GM19468 (cell line): ENCODE data around the gene KLHL18.
"Not testable (repeated sequence)": the region's sequence is repeated elsewhere in the genome, so short reads cannot be mapped to it uniquely, and the experiment has no call there.

ENCODE experiments used
- ATAC-seq: cut with Tn5 transposase; IDR thresholded peaks from one replicate; pipeline ENCODE4 v1.9.1; 2021; ENCODE audit warnings: mild to moderate bottlenecking, moderate library complexity, moderate number of reproducible peaks; ENCODE audit not compliant: unreplicated experiment; ENCODE audit errors: extremely low read depth

The KLHL18 gene

DNA sequence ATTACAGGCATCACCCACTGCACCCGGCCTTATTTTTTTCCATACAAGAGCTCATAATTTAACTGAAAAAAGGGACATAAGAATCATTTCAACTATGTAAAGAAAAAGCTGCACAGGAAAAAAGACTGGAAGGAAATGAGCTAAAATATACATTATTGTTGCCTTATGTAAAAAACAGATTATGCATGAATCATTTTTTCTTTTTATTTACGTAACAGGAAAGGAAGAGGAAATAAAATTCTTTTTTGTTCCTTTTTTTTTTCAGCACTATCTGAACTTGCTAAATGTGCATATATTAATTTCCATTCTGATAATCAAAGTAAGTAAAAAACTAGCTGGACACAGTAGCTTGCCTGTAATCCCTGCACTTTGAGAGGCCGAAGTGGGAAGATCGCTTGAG lies 12.2 kb upstream of the KLHL18 start:
- ATAC-seq, result no peak

DNA sequence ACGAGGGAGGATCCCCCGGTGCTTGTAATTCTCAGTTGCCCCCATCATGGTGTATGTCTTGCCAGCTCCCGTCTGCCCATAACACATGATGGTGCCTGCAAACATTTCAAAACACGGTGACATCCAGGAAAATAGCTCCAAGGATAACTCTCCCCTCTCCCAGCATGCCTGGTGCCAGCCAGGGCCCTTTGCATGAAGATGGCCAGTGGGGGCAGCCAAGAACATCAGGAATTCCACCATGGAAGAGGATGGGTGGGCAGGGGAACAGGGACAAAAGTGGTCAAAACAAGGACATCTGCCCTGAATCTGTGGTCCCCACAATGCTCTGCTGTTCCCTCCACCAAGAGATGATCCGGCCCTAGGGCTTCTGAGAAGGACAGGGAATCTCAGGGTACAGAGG lies 9.2 kb upstream of the KLHL18 start:
- ATAC-seq, result no peak

DNA sequence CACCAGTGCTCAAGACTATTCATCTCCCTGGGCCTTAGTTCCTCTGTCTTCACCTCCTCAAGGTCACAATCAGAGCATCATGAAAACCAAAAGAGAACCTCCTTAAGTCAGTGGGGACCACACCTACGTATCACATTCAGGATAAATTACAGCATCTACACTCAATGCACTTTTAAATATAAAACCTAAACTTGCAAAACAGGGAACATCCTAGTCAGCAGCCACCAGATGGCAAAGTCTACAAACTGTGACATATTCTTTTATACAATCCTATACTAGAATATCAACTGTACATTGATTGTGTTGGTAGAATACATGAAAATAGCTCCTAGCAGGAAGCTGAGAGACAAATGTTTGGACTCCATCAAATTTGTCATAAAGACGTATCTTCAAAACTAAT lies 8.1 kb upstream of the KLHL18 start:
- ATAC-seq, result no peak

DNA sequence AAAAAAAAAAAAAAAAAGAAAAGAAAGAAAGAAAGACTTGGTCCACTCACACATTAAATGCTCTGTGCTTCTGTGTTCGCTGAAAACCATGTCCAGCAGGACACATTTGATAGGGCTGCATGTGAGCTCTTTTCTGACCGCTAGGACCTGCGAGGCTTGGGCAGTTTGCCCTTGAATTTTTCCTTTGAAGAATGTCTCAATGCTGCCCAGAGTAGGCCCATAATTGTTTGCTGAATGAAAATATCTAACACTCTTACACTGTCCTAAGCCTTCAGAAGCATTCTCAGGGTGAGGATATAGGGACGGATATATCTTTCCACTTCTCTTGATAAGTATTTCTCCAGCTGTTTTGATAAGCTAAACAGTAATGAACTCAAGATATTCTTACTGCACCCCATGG lies 6.2 kb upstream of the KLHL18 start:
- no peak for ATAC-seq

DNA sequence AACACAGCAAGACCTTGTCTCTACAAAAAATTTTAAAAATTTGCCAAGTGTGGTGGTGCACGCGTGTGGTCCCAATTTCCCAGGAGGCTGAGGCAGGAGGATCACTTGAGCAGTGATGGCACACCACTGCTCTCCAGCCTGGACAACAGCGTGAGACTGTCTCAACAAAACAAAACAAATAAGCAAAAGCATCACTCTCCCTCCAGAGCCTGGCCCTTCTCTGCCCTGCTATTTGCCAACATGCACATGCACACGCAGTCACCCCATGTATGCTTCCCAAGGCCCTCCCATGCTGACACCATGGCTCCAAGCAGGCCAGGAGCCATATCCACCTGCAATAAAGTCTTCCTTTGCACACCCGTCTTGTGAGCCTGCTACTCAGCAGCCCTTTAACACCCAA lies 2.2 kb upstream of the KLHL18 start:
- no peak for ATAC-seq

DNA sequence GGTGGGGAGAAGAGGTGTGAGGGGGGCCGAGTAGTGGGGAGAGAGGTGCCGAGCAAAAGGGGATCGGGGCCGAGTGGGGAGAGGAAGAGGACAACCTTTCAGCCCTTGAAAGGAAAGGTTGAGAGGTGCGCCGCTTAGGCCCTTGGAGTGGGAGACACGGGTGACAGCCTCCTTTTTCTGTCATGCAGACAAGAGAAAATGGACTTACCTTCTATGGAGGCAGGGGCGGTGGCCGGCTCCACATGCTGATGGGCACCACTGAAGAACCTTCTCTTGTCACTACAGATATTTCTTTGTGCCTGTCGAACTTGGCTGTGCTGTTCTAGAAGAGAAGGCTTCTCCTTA lies 421 bp downstream of the KLHL18 start:
- ATAC-seq, result no peak

DNA sequence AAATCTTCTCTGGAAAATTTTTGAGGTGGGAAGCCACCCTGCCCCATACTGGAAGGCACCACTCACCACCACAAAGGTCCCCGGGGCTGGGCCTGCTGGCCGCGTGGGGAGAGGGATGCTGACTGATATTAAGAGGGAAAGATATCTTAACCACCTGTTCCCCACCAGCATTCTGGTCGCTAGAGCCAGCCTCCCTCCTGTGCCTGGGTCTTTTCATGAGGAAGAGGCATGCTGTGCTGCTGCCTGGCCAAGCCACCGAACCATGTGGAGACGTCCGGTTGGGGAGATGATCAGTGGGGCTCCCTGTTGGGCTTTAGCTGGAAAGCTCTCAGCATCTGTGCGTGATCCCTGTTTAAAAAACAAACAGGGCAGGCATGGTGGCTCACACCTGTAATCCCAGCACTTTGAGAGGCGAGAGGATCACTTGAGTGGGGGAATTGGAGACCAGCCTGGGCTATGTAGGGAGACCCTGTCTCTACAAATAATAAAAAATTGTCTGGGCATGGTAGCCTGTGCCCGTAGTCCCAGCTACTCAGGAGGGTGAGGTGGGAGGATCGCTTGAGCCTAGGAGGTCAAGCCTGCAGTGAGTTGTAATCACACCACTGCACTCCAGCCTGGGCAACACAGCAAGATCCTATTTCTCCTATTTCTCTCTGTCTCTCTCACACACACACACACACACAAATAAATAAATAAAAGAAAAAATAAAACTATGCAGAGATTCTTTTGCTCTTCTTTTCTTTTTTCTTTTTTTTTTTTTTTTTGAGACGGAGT lies 1.0 kb downstream of the KLHL18 start:
- no peak for ATAC-seq

DNA sequence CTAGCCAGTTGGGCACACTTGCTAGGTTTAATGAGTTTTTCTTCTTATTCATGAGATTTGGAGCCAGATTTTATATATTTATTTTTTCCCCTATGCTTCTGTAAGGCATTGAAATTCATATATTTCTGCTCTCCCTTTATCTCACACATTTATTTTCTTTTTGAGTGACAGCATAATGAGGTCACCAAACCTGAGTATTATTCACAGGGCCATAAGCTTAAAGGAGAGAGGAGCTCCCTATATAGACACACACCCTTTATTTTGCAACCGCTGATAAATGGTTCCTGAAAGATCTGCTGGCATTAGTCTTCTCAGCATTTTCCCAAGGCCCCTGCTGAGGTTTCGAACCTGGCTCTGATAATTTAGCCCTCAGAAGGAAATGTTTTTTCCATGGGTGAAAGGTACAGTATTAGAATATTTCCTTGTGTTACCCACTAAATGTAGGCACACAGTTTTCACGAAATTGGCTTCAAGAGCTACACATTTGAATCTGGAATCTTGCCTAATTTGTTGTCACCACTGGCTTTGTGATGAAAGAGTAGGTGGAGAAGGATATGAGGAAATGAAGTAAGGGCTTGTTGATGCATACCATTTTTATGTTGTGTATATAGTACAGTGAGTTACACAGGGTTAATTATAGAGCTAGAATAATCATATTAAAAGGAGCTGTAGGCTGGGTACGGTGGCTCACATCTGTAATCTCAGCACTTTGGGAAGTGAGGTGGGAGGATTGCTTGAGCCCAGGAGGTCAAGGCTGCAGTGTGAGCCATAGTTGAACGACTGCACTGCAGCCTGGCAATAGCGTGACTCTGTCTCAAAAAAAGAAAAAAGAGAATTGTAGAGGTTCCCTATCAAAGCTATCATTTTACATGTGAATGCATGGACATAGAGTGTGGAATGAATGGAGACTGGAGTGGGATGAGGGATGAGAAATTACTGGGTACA lies 6.5 kb downstream of the KLHL18 start:
- no peak for ATAC-seq

DNA sequence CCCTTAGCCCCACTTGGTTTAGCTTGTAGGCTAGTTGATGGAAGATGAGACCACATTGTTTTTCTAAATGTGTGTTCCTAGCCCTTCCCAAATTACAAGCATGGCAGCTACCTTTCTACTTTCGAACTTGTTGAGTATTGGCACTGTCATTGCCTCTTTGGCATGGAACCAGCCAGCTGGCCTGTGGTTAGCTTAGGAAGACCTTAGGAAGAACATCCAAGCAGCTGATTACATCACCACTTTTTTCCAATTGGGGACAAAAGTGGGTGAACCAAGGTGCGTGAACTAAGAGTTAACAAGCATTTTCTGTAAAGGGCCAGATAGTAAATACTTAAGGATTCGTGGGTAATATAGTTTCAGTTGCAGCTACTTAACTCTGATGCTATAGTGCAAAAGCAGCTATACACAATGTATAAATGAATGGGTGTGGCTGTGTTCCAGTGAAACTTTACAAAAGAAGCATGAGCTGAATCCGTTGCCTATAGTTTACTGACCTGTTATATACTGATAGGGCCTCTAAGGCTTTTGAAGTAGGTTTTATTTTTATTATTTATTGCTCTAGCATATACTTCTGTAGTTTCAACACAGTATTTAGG lies 8.5 kb downstream of the KLHL18 start:
- no peak for ATAC-seq

DNA sequence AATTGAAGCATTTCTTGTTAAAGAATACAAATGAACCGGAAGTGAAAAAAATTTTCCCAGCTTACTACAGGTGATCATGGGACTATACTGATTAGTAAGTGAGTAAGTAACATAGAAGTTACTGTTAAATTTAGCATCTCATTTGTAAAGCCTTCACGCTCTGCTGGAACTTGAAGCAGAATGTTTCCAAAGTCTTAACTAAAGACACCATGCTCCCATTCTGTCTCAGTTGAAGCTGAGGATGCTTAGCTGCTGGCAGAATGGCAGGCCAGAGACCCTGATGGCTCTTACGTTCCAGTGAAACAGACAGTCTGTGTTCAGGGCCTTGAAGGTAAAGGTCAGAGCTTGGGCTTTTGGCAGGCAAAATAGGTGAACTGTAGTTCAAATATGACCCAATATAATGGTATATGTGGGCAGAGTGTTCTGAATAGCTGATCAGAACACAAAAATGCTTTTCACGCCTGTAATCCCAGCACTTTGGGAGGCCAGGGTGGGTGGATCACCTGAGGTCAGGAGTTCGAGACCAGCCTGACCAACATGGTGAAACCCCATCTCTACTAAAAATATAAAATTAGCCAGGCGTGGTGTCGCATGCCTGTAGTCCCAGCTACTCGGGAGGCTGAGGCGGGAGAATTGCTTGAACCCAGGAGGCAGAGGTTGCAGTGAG lies 9.1 kb downstream of the KLHL18 start:
- ATAC-seq, result not testable (repeated sequence)

DNA sequence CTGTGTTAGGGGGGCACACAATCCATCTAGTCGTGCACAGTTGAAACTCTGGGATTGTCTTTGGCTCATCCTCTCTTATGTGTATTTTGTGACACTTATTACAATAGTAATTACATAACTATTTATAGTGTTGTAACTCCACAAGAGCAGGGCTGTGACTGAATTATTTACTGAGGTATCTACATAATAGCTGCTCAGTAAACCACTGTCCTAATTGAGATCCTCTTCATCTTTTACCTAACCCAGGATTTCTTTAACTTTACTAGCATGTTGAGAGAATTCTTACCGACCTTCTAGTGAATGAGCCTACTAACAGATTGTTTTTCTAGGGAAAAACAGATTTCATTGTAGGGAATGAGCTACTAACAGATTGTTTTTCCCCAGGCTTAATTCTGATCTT lies 11.1 kb downstream of the KLHL18 start:
- ATAC-seq, result no peak

DNA sequence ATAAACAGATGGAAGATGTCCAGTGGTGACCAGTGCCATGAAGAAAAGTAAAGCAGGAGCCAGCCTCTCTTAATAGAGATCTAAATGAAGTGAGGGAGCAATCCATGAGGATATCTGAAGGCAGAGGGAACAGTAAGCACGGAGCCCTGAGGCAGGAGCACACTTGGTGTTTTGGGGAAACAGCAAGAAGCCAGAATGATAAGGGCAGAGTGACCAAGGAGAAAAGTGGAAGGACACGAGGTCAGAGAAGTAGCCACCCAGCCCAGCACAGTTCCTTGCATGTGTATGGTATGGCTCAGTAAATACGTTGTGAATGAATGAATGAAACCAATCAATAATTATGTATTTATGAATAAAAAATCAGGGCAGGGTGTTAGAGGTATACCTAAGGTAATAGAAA lies 11.6 kb downstream of the KLHL18 start:
- no peak for ATAC-seq

DNA sequence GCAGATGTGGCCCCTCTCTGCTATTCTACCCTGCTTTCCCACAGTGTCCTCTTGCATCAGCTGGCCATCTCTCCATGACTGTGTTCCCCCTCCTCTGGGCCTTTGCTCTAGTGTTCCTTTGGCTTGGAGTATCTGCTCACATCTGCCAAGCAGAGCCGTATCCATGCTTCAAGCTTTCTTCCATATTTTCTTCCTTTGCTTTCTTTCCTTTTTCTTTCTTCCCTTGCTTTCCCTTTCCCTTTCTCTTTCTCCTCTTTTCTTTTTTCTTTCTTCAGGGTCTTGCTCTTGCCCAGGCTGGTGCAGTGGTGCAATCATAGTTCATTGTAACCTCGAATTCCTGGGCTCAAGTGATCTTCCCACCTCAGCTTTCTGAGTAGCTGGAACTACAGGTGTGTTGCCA lies 12.6 kb downstream of the KLHL18 start:
- no peak for ATAC-seq

DNA sequence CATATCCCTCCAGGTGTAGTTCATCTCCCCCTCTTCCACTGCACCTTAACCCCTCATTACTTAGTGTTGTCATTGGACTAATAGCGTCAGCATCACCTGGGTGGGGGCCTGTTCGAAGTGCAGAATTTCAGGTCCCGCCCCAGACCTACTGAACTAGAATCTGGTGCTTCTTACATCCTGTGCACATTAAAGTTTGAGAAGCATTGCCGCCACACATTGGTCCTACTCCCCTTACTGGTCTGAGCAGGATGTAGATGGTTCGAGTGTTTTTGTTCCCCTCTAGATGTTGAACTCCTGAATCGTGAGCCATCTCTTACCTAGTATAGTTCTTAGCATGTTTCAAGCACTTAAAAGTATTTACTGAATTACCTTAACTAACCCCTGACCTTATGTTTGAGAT lies 13.2 kb downstream of the KLHL18 start:
- no peak for ATAC-seq

DNA sequence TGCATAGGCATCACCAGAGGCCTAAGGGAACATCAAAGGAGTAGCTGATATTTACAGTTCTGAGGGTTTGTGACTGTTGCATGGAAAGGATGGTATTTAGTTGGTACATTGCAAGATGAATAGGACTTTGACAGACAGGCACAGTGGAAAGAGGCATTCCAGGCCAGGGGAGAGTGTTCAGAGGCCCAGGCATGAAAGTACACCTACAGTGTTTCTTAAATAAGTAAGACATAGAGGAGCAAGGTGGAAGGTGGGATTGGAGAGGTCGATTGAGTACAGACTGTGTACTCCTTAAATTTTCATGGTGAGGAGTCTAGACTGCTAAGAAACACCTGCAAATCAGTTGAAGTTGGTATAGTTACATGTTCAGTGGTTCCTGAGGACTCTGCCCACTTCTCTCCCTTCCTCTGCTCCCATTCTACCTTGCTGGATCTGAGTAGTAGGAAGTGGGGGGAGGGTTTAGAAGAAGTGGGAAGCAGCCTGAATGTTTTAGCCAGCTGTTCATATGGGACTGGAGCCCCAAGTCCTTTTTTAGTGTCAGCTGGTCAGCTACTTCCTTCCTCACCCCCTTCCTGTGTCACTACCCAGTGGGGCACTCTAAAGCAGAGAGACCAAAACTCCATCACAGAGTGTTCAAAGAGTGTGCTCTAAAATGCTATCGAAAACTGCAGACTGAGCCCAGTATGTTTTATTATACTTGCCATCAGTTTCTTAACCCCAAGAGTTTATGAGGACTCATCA lies 14.0 kb downstream of the KLHL18 start:
- no peak for ATAC-seq

DNA sequence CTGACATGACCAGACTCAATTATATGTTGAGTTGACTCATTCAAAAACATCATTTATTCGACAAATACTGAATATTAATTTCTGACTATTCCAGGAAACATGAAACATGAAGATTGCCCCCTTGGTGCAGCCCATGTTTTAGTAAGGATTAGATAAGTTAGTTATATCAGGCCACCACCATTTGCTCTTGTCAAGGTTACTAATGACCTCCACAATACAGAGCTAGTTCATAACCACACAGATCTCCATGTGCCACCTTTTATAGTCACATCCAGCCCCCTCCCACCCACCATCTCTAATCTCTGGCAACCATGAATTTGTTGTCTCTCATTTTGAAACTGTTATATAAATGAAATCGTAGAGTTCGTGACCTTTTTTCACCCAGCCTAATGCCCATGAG lies 15.7 kb downstream of the KLHL18 start:
- ATAC-seq, result no peak

DNA sequence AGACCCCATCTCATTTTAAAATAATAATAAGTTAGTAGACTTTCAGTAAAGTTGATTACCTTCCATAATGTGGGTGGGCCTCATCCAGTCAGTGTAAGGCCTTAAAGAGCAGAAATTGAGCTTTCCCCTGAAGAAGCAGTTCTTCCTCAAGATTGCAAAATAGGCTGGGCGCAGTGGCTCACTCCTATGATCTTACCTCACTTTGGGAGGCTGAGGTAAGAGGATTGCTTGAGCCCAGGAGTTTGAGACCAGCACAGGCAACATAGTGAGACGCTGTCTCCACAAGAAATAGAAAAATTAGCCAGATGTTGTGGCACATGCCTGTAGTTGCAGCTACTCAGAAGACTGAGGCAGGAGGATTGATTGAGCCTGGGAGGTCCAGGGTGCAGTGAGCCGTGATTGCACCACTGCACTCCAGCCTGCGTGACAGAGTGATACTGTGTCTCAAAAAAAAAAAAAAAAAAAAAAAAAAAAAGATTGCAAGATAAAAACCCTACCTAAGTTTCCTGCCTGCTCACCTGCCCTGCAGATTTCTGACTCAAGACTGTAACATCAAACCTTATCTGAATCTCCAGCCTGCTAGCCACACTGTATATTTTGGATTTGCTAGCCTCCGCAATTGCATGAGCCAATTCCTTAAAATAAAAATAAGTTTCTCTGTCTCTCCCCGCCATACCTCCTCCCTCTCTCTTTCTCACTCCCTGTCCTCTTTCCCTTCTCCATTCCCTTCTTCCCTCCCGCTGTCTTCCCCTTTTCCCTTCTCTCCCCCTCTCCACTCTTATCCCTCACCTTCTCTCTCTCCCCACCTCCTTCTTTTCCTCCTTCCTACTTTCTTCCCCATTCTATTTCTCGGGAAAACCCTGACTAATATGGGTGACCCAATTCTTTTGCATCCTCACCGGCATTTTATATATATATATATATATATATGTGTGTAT lies 16.9 kb downstream of the KLHL18 start:
- no peak for ATAC-seq

DNA sequence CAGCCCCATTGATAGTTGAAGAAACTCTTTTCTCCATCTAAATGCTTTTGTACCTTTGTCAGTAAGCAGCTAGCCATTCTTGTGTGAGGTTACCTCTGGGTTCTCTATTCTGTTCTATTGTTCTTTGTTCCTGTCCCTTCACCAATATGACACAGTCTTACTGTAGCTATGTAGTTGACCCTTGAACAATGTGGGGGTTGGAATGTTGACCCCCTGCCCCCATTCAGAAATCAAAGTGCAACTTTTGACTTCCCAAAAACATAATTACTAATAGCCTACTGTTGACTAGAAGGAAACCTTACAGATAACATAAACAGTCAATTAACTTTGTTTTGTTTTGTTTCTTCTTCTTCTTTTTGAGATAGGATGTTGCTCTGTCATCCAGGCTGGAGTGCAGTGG lies 18.7 kb downstream of the KLHL18 start:
- no peak for ATAC-seq

DNA sequence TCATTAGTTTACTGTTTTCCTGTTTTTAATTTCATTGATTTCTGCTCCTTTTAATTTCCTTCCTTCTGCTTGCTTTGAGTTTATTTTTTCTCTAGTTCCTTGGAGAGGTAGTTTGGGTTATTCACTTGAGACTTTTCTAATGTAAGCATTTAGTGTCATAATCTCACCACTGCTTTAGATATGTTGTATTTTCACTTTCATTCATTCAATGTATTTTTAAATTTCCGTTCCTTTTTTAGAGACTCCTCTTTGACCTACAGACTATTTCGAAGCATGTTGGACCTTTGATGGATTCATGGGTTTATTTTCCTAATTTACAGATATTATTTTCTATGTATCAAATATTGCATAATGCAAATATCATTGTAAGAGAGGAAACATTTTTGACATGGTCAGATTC lies 23.3 kb downstream of the KLHL18 start:
- no peak for ATAC-seq
